Astrocyte of the cerebellum (primary cell): ENCODE results near the gene MOB2.

ENCODE experiments used
- DNase-seq: peaks from one replicate; pipeline ENCODE4 v3.0.0-alpha.2; 2011; ENCODE audit warnings: low read depth
- H3K4me3 ChIP-seq: 2 replicates; pipeline ENCODE4 v1.5.1; 2011; ENCODE audit warnings: mild to moderate bottlenecking, low read depth, low read length, moderate library complexity
- CTCF ChIP-seq: IDR thresholded peaks from 2 replicates; pipeline ENCODE4 v1.5.1; 2012; ENCODE audit warnings: low read length, low read depth, moderate library complexity, mild to moderate bottlenecking; ENCODE audit errors: missing control alignments
- in situ Hi-C: cut with HindIII; loops from 2 replicates; pipeline ENCODE4 v1.10.0; 2017; ENCODE audit warnings: low sequenced_read_pairs

The MOB2 gene

DNA sequence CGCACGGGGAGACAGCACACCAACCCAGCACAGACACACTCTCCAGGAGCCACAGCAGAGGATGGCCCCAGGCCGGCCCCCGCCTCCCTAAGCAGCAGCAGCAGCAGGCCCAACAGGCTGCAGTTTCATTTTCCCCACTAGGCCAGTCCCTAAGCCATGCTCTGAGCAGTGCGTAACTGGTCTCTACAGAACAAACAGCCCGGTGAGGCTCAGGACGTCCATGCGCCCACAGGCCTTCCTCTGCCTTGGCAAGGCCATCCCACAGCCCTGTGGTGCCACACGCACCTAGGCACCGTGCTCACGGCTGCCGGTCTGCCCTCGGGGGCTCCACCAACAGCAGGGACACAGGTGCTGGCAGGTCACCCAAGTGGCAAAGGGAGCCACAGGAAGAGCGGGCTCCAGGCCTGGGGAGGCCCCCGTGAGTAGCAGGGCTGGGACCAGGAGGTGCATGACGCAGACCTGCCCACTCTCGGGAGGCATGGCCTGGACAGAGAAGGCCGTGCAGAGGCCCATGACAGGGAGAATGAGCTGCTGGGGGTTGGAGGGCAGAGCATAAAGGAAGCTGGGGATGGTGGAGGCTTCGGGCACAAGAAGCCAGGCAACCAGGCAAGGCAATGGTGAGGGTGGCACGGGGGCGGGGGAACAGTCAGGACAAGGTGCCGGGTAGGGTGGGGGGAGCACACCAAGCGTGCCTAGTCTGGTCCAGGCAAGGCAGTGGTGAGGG is 1.4 kb upstream of the MOB2 start:
- H3K4me3 ChIP-seq: no peak overlapping the region
- DNase-seq: no peak
- in situ Hi-C loops: no loop called here
- TF ChIP-seq CTCF: no peak

- DNase-seq: no peak
- TF ChIP-seq CTCF: no peak
- in situ Hi-C loops: no loop called here
- no peak overlapping the region for H3K4me3 ChIP-seq
Observed at GRCh38 chr11:1487091-1487850, 692 bp upstream of the MOB2 start.

- TF ChIP-seq CTCF: no peak
- in situ Hi-C loops: no loop called here
- no peak for DNase-seq
- H3K4me3 ChIP-seq: no peak overlapping the region
Observed at GRCh38 chr11:1485504-1485885, 1.1 kb downstream of the MOB2 start.

- no peak for DNase-seq
- TF ChIP-seq CTCF: no peak
- in situ Hi-C loops: no loop called here
- H3K4me3 ChIP-seq: no peak overlapping the region
Observed at GRCh38 chr11:1484695-1485503, 1.7 kb downstream of the MOB2 start.

DNA sequence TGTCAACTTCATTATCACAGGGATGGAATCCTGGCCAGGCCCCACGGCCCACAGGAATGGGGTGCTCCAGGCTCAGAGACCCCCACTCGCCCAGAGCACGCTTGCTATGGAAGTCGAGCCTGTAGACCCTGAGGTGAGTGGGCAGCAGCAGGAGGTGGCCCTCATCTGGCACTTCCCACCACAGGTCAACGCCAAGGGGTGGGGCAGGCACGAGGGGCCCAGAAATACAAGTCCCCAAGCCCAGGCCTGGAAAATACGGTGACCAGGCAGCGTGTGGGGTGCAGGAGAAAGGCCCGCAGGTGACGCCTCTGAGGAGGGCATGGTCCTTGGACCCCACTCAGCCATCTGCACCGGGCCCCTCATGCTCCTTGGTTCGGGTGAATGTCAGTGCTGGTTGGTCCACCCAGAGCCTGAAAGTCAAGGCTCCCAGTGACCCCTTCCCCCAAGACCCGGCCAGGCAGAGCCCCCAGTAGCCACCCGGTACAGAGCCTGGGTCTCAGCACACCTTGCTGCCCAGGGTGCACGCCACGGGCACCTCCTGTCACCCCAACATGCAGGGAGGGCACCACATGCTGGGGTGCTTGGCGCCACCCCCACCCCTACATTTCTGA is 2.4 kb downstream of the MOB2 start:
- TF ChIP-seq CTCF: no peak
- no peak for DNase-seq
- no peak overlapping the region for H3K4me3 ChIP-seq
- in situ Hi-C loops: no loop called here

DNA sequence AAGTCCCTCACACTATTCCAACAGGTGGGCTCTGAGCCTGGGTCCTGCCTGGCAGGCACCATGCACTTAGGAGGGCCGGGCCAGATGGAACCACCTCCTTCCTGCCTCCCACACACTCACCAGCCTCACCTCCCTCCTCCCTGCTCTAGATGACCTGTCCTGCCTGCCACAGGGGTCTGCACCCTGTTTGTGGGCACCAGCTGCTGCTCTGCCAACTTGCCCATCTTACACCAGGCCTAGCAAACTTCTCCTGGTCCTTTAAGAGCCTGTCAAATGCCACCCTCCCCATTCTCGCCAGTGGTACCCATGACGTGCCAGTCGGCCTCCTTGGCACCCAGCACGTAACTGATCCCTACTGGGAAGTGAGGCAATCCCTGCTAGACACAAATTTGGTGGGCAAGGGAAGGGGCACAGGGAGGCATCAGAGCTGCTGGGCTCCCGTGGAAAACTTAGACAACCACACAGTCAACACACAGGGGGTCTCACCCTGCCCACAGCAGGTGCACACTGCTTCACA is 3.1 kb downstream of the MOB2 start:
- DNase-seq: no peak
- in situ Hi-C loops: no loop called here
- TF ChIP-seq CTCF: no peak
- no peak overlapping the region for H3K4me3 ChIP-seq
